HepG2 (cell line): Measurements from ENCODE around the gene PSMC1.

Experiments used
- ATF2 ChIP-seq: sonication (generic); formaldehyde crosslinking; IDR thresholded peaks from 2 replicates; pipeline ENCODE4 v1.4.0; 2020; ENCODE audit warnings: missing genetic modification reagents
- BCL3 ChIP-seq: sonication (generic); formaldehyde crosslinking; IDR thresholded peaks from 2 replicates; pipeline ENCODE4 v1.5.1; 2020; ENCODE audit warnings: mild to moderate bottlenecking, missing genetic modification reagents, moderate library complexity
- HMGXB4 ChIP-seq, 2 experiments: sonication (generic) in 1 of 2; formaldehyde crosslinking in 1 of 2; IDR thresholded peaks; 2 replicates each; pipeline versions ENCODE4 v1.4.0 to v1.6.1; 2018 to 2020; ENCODE audit warnings: missing genetic modification reagents in 2 of 2, borderline replicate concordance in 1 of 2, low read depth in 1 of 2, mild to moderate bottlenecking in 1 of 2, missing biosample characterization in 1 of 2
- HNF4G ChIP-seq, 2 experiments: sonication (generic) in 1 of 2; formaldehyde crosslinking in 1 of 2; IDR thresholded peaks; 2 replicates each; pipeline versions ENCODE4 v1.4.0 to v1.6.1; 2011 to 2020; ENCODE audit warnings: borderline replicate concordance in 2 of 2, low read depth in 2 of 2, mild to moderate bottlenecking in 2 of 2, low read length in 1 of 2, missing genetic modification reagents in 1 of 2, moderate library complexity in 1 of 2
- MLX ChIP-seq: IDR thresholded peaks from 2 replicates; pipeline ENCODE4 v1.6.1; 2016
- ZNF24 ChIP-seq: fragments of 450-650 bp; IDR thresholded peaks from 2 replicates; pipeline ENCODE4 v1.6.1; 2017; ENCODE audit warnings: antibody characterized with exemption, mild to moderate bottlenecking

- TF ChIP-seq BCL3 (CRISPR knock-in tag) (no peak), HNF4G (IDR thresholded peaks at IDR 0.05; ENCODE audit: borderline replicate concordance, low read depth, low read length) (no peak), HNF4G (CRISPR knock-in tag; IDR thresholded peaks at IDR 0.05; ENCODE audit: borderline replicate concordance, low read depth) (no peak), ZNF24 (no peak), MLX (CRISPR knock-in tag) (no peak), ATF2 (no peak), HMGXB4 (CRISPR knock-in tag; IDR thresholded peaks at IDR 0.05; ENCODE audit: borderline replicate concordance in 1 of 2, low read depth in 1 of 2) (no peak)
These were observed 25.4 kb downstream of the PSMC1 start for GRCh38 chr14:90281756-90282155.
